Measurements from ENCODE around the gene RFX7.

The RFX7 gene

DNA sequence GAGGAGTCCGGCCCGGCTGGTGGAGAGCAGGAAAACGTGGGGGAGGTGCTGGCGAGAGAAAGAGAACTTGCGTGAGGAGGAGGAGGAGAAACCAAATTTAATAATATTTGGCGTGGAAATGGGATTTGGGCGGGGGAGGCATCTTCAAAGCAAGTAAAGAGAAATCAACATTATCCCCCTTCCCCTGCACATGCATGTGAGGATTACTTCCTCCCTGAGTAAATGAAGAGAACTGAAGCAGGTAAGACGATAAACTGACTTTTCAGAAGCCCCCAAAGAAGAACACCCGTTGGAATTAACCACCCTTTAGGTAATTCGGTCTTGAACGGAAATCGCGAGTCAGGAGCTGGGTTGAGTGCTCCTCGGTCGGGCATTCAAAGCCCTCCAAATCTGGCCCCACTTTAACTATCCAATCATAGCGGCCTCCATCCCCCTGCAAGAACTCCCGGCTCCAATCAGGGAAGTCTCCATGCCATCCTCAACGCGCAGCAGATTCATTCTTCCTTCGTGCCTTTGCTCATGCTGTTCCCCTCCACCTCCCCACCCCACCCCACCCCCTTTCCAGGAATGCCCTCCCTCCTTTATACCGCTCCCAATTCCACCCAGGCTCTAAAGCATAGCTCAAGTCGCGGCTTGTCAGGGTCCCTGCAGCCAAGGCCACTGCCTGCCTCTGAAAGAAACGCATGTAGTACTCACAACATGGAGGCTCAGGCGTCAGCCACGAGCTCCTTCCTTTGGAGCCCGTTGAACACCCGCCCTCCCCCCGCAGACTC lies 545 bp upstream of the RFX7 start:
- DNase-seq = peak in 1 of 2 experiments; percentile 31

DNA sequence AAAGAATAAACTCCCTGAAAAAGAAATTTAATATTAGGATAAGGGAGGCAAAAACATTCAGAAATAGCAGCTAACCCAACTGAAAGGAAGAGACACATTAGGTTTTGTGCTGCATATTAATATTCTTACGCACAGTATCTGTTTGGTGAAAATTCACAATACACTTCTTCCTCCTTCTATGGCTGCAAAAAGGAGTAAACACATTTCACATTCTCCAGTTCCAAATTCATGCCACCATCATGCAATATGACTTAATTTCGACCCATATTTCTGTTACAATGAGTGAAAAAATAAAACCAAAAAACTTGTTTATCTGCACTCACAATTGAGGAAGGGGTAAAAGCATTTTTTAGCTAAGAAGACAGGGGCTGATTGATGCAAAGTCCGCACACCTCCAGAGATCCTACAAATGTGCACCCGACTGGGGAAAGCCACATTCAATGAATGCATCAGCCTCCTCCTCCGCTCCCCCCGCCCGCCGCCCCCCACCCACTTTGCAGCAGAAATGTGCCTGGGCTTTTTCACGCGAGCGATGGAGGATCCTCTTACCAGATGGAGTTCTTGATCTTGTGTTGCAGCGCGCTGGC lies 1.0 kb downstream of the RFX7 start:
- no peak for DNase-seq

DNA sequence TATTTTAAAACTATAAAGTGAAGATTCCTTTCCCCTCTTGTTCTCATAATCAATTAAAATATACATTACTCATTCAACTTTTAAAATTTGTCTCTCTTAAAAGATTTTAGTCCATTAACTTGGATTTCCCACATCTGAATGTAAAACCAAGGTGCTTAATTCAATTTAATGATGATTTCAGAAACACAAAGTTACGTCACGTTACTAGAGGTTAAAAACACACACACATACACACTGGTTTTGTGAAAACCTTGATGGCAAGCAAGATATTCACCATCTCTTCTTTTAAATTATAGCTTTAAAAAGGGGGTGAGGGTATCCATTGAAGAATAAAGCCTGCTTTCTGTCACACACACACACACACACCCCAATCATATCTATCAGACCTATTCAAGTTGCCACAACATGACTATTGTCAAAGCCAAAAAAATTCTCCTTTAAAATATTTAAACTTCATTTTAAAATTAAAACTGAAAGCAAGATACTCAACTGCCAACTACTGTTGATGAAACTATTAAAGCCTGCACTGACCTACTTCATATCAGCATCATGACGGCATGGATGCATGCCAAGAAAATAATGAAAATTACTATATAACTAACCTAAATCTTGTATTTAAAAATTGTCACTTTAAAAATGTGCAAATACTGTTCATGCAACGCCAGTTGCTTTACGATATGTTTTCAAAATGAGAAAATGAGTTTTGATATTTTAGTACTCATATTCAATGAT lies 2.1 kb downstream of the RFX7 start:
- DNase-seq = no peak

DNA sequence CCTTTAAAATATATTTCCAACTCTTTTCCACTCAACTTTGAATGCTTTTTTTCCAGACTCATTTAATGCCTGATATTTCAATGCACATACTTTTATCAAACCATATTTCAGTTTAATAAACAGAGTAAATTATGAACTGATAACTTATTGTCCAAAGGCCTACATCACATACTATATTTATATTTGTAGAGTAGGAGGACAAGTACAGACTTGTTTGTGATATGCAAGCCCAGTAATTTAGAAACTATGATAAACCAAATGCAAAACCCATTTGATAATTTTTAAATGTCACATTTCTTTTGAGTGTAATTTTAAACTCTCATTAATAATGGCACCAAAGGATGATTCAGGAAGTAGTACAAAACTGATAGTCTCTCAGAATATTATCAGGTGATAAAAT lies 3.3 kb downstream of the RFX7 start:
- DNase-seq = no peak

DNA sequence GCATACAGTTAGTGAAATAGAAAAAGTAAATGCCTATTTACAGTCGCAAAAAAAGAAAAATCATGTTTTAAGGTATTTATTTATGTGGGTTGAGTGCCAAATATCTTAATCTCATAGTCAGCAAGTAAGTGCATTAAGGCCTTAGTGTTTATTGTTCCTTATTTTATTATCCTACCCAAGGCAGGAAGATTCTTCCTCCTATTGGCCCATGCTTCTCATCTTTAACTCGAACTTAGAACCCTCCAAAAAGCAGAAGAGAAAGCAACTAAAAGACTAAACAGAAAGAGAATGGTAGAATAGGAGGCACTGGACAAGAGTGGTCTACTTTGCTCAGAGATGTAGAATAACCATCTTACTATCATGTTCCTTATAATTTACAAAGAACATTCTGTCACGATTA lies 7.5 kb downstream of the RFX7 start:
- peak in 1 of 2 experiments; percentile 10 for DNase-seq

DNA sequence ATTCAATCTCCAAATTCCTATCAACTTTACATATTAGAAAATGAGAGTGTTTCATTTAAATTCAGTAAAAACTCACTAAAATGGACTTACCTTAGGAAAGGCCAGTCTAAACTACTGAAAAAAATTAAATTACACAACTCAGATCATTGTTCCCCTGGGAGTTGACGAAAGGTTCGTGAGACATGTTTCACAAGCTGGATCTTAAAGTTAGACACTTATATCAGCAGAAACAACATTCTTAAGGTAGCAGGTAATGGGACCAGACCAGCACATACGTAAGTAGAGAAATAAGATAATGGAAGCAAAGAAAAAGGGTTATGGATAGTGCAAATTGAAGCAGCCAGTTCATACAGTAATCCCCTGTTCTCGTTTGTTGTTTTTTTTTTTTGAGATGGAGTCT lies 8.9 kb downstream of the RFX7 start:
- DNase-seq = no peak

DNA sequence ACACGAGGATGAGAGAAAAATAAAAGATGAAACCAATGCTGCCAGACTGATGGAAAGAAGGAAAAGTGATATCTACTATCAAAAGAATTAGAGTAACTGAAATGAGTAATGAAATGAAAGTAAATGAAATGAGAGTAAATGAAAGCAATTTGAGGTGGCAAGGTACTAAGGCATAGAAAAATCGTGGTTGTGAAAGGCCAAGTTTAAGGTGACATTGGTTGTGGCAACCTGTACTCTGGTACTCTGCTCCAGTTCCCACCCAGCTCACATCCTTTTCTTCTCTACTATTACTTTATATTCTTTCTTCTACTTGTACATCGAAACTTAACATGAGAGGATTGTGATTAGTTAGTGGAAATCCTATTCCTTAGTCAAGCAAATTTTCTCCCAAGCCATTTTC lies 10.1 kb downstream of the RFX7 start:
- DNase-seq = no peak

DNA sequence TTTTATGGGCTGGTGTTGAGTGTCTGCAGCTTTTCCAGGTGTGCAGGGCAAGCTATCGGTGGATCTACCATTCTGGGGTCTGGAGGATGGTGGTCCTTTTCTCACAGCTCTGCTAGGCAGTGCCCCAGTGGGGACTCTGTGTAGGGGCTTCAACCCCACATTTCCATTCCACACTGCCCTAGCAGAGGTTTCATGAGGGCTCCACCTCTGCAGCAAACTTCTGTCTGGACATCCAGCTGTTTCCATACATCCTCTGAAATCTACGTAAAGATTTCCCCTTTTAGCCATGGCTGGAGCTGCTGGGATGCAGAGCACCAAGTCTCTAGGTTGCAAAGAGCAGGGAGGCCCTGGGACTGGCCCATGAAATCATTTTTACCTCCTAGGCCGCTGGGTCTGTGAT lies 11.6 kb downstream of the RFX7 start:
- DNase-seq = no peak

DNA sequence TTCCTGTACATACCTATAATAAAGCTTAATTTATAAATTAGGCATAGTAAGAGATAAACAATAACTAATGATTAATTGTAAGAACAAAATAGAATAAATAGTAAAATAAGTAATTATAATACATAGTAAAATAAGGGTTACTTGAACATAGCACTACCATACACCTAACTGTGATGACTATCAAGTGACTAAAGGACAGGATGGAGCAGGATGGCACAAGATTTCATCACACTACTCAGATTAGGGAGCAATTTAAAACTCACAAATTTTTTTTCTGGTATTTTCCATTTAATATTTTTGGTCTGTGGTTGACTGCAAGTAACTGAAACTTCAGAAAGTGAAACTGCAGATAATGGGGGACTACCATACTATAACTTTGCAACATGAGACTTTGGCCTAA lies 14.8 kb downstream of the RFX7 start:
- no peak for DNase-seq

DNA sequence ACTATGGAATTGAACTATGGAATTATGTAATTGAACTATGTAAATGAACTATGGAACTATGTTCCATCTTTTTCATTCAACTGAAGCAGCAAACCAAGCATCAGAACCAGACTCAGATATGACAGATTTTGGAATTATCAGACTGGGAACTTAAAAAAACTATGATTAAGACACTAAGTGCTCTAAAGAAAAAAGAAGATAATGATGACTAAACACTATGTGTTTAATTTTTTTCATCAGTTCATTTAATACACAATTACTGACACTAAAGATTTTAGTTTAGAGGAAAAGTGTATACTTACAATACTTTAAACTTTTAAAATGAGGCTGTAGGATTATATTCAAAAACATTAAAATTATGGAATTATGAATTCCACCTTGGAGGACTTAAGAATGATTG lies 15.3 kb downstream of the RFX7 start:
- DNase-seq = no peak

DNA sequence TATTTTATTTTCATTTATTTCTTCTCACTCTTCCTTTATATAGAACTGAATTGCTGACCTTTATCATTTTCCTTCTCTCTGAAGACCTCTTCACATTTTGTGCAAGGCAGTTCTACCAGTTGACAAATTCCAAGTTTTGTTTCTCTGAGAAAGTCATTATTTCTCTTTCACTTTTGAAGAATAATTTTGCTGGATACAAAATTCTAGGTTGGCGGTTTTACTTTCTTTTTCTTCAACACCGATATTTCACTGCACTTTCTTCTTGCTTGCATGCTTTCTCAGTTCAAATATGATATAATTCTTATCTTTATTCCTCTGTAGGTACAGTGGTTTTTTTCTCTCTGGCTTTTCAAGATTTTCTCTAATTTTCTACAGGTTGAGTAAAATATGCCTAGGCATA lies 15.9 kb downstream of the RFX7 start:
- no peak for DNase-seq

DNA sequence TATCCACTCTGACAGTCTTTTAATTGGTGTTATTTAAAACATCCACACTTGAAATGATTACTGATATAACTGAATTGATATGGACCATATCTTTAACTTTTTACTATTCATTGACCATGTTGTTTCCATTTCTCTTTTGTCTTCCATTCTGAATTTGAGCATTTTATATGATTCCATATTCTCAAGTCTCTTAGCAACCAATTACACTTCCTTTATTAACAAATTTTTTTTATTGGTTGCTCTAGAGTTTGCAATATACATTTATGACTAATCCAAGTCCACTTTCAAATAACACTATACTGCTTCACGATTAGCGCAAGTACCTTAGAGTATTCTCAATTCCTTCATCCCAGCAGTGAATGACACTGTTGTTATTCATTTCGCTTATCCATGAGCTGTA lies 16.4 kb downstream of the RFX7 start:
- DNase-seq = no peak

DNA sequence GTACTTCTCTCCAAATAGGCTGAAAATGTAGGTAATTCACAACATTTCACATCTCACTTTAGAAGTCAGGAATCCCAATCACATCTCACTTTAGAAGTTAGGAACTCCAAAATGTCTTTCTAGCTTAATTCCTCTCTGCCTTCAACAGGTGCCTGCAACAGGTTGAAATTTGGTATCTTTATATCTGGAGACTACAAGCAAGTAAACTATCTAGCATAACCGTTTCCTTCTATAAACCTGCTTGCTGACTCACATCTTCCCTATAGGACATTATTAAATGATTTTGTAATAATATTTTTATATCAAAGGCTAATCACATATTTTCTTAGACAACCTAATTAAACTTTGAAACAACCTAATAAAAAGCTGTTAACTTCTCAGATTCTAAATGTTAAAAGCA lies 18.2 kb downstream of the RFX7 start:
- DNase-seq = no peak

DNA sequence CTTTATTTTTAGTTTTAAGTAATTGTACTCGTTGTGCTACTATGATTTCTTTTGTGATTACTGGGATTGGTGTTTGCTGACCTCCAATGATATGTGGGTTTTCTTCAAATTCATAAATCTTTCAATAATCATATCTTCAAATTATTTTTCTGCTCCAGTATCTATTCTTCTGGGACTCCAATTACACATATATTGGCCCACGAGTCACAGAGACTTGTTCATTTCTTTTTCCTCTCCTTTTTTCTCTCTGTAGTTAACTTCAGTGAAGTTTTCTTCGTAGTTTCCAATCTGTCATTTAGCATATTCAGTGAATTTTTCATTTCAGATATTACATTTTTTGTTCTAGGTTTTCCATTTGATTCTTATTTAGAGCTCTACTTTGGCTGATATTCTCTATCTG lies 21.4 kb downstream of the RFX7 start:
- no peak for DNase-seq

DNA sequence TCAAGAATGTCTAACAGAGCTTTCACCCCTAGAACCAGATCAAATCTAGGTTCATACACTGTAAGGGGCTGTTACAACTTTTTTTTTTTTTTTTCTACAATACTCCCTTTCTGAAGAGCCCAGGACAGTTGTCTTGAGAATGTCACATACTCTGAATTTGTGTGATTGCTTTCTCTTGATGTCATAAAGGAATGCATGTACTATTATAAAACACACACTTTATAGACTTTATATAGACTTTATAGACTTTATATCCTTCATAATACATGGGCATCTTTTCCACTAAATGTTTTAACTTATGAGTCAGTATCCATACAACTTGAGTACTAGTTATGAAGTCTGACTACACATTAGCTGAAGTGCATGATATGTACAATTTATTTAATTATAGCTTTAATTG lies 26.3 kb downstream of the RFX7 start:
- DNase-seq = no peak

DNA sequence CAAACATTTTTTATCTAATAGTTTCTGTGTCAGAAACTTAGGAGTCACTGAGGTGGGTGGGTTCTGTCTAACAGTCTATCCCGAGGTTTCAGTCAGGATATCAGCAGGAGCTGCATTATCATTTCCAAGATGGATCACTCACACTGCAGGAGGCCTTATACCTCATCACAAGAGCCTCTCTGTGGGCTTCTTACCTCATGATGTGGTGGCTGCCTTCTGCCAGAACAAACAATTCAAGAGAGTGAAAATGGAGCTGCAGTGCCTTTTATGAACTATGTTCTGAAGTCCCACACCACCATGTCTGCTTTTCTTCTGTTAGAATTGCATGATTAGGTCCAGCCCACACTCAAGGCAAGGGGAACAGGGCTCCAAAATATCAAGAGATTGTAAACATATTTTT lies 27.9 kb downstream of the RFX7 start:
- no peak for DNase-seq

DNA sequence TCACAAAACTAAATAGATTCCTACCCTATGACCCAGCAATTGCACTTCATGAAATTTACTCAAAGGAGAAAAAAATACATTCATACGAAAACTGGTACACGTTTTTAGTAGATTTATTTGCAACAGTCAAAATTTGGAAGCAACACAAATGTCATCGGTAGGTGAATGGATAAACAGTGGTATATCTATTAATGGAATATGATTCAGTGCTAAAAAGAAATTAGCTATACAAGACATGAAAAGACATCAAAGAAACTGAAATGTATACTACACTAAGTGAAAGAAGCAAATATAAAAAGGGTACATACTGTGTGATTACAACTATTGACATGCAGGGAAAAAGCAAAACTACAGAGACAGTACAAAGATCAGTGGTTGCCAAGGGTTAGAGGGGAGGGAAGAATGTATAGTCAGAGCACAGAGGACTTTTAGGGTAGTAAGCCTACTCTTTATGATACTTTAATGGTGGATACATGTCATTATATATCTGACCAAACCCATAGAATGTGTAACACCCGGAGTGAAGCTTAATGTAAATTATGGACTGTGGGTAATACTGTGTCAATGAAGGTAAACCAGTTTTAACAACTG lies 31.6 kb downstream of the RFX7 start:
- DNase-seq = no peak

DNA sequence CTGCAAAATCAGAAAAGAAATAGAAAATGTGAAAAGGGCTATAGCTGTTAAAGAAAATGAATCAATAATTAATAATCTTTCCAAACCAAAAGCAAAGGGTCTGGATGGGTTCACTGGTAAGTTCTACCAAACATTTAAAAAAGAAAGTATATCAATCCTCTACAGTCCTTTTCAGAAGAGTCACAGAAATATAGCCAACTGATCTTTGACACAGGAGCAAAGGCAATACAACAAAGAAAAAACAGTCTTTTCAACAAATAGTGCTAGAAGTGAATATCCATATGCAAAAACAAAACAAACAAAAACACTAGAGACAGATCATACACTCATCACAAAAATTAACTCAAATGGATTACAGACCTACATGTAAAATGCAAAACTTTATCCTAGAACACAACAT lies 32.6 kb downstream of the RFX7 start:
- no peak for DNase-seq

DNA sequence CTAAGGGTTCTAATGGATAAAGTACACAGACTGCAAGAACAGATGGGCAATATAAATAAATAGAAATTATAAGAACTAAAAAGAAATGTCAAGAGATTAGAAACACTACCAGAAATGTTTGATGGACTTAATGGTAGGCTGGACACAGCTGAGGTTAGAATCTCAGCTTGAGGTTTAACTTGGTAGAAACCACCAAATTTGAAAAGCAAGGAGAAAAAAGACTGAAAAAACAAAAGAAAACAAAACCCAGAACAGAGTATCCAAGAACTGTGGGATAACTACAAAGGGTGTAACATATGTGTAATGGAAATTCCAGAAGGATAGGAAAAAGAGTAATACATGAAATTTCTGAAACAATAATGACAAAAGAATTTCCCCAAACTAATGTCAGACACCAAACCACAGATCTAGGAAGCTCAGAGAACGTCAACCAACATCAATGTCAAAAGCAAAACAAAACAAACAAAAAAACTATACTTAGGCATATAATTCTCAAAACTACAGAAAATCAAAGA lies 35.0 kb downstream of the RFX7 start:
- no peak for DNase-seq

DNA sequence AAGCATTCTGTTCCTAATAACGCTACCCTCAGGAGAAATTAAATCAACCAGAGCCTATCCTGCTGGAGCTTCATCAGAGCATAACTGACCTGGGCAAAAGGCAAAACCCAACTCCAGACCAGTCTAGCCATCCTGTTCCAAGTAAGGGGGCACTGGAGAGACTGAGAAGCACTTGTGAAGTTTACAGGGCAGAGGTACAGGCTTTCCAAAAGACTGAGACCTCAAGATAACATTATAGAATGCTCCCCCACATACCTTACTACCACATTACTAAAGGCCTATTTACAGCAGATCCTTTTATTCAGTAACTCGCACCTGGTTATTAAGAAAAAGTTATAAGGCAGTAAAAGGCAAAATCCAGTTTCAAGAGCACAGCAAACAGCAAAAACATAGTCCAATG lies 35.5 kb downstream of the RFX7 start:
- DNase-seq = no peak

DNA sequence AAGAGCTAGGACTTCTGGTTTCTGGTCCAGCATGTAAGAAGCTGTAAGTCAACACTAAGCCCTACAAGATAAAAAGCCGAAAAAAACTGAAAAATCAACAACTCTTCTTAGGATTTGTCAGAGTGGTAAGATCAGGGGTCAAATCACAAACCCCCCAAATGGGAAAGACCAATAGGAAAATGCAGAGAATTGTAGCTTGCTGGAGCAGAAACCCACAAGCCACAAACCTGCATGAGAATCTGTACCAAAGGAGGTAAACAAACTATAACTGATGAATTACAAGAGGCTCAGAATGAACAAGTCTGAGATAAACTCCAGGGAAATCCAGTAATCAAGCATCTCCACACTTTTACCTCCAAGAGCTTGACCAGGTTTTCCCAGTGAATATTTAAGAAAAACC lies 36.0 kb downstream of the RFX7 start:
- no peak for DNase-seq

DNA sequence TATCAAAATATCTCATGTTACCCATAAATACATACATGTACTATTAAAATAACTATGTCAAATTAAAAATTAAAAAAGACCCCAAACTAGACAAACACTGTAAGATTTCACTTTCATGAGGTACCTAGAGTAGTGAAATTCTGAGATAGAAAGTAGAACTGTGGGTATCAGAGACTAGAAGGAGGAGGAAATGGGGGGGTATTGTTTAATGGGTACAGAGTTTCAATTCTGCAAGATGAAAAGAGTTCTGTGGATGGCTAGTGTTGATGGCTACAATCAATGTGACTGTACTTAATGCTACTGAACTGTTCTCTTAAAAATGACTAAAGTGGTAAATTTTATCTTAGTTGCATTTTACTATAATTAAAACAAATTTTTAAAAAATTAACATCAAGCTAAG lies 36.6 kb downstream of the RFX7 start:
- no peak for DNase-seq

DNA sequence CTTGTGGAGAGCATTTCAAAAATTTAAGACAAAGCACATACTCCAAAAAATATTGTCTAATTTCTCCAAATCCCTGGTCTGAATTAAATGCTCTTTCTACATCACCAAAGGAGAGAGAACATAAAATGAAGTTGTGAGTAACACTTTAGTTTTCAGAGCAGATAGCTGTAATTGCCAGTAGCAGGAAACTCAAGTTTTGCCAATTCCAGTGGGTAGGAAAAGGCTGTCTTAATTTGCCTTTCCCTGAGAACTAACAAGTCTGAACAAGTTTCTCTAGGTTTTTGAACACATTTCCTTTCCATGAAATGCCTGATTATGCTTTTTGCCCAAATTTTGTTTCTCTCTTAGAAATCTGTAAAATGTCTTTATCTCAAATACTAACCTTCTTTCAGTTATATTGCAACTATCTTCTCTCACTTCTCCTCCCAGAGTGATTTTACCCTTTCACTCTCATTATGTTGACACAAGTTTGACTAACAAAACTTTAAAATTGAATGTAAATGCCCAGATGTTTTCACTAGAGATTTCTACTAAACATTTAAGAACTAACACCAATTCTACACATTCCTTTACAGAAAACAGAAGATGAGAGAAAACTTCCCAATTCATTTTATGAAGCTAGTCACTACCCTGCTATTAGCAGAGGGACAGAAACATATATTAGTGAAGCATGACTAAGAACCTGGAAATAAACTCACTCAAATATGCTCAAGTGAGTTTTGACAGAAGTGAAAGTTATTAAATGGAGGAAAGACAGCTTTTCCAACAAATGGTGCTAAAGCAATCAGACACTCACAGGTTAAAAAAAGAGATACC lies 38.4 kb downstream of the RFX7 start:
- no peak for DNase-seq

Data from AML-193 (cell line).